ENCODE results near the gene ENO2. TPM values are rescaled to one million over a fixed set of nuclear protein-coding genes. Genes with fewer than 3 reads are reported as not detected.

Gene ENO2
- total RNA-seq, 5 donors from 2014 or later (not counting 1 experiment from before 2014, with no cell fraction given), result 87.2 to 176 (median 148) TPM

DNA sequence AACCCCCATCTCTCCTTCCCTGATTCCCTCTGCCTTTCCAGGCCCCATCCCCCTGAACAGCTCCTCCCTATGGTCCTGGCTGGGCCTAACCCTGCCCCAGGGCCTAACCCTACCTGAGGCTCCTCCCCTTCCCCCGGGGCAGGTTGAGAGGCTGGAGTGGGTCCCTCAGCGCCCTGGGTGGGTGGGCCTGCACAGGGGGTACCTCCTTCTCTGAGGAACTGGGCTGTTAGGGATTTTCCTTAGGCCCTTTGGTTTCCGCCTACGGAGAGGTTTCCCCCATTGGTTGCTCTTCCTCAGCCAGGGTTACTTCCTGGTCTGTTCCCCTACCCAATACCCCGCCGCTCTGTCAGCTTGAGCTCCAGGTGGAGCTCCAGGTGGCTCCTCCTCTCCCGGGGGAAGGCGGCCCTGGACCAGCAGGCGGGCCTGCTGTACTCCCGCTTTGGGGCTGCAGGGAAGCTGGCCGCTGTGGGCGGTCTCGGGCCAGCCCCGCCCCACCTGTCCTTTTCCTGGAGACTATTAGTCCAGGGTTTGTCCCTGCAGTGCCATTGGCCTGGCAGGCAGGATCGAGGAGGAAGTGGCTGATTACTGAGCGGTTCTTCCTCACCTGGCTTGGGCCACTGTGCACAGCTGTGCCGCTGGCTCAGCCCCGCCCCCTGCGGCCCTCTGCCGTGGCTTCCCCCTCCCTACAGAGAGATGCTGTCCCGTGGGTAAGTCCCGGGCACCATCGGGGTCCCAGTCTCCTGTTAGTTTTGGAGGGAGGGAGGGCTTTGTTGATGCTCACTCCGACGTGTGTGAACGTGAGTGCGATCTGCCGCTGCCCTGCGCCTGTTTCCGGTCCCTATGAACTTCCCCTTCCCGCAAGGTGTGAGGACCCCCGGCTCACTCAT, 31.9 kb downstream of the ENO2 start:
- DNase-seq, result peak in 21 of 35 experiments; percentile 31 to 76 (median 49)
- Histone ChIP-seq H3K9me3 (no peaks in the 10 kb centered on the region), H3K36me3 (ENCODE audit: control insufficient read depth in 2 of 2, extremely low read depth in 1 of 2, insufficient read depth in 1 of 2, low read length in 1 of 2) (peaks cover 0 to 7% of the 10 kb centered on the region in 2 donors), H3K4me3 (ENCODE audit: control insufficient read depth in 1 of 2, extremely low read depth in 1 of 2, low read length in 1 of 2) (peak overlapping the region; percentile 58 to 81), H3K27ac (ENCODE audit: low read length) (peak overlapping the region; percentile 97), H3K27me3 (replicated peaks in 1 of 2; ENCODE audit: control insufficient read depth in 2 of 2, extremely low read depth in 1 of 2, insufficient read depth in 2 of 2, low read length in 1 of 2) (no peaks in the 10 kb centered on the region), H3K4me1 (ENCODE audit: control insufficient read depth in 1 of 2, extremely low read depth in 1 of 2, insufficient read depth in 2 of 2, low read length in 2 of 2) (peaks cover 37 to 88% of the 10 kb centered on the region in 2 experiments)
- CTCF ChIA-PET, result interaction anchor here (0.5 to 8.2 kb wide), 9 partner anchors 13 to 412 kb away, joined by 3 to 126 read pairs (median 6); partner anchors contain the start of gene SPSB2 (in 1 of the 2)
- Mint-ChIP-seq H3K27ac (peak overlapping the region; percentile 97 to 100), H3K4me1 (peaks cover 78 to 82% (median 82%) of the 10 kb centered on the region in 3 donors), H3K4me3 (peak overlapping the region; percentile 77 to 91 (median 88)), H3K36me3 (no peaks in the 10 kb centered on the region), H3K27me3 (no peaks in the 10 kb centered on the region), H3K9me3 (no peaks in the 10 kb centered on the region)
- ATAC-seq (replicated peaks in 1 of 4), result peak; percentile 6 to 14 (median 11)
- POLR2A ChIA-PET, result interaction anchor here (0.5 to 3.2 kb wide), 4 partner anchors 11 to 41 kb away, joined by 3 to 22 read pairs (median 3); no protein-coding TSS in a partner anchor
- WGBS (ENCODE audit: insufficient coverage), result 13% methylated on average over 19 of the region's 32 CpGs

DNA sequence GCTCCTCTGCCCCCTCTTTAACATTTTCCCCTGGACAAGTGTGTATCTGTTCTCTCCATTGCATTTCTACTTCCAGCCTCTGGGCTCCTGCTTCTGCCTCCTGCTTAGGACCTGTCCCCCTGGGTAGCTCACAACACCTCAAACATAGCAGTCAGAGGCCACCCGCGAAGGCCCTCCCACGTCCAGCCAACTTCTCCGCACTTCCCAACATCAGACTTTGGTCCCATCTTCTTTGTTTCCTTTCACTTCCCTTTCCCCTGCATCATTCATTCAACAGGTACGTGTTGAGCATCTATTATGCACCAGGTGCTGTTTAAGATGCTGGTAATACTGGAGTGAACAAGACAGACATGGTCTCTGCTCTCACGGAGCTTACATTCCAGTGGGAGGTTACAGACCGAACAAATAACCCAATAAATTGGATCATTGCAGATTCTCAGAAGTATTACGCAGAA, 32.6 kb downstream of the ENO2 start:
- WGBS (ENCODE audit: insufficient coverage), result 36% methylated on average over 5 of the region's 8 CpGs
- H3K4me3 Mint-ChIP-seq, result peak overlapping the region; percentile 77 to 91 (median 88)
- H3K27me3 Mint-ChIP-seq, result no peaks in the 10 kb centered on the region
- DNase-seq (no peak), ATAC-seq (replicated peaks in 1 of 4) (no peak)
- H3K27ac Mint-ChIP-seq, result peak overlapping the region; percentile 97 to 100
- no peaks in the 10 kb centered on the region for H3K9me3 Mint-ChIP-seq
- no peaks in the 10 kb centered on the region for H3K36me3 Mint-ChIP-seq
- no peaks in the 10 kb centered on the region for H3K9me3 ChIP-seq
- H3K27me3 ChIP-seq (replicated peaks in 1 of 2; ENCODE audit: control insufficient read depth in 2 of 2, extremely low read depth in 1 of 2, insufficient read depth in 2 of 2, low read length in 1 of 2), result no peaks in the 10 kb centered on the region
- peak overlapping the region; percentile 97 for H3K27ac ChIP-seq (ENCODE audit: low read length)
- peaks cover 0 to 7% of the 10 kb centered on the region in 2 donors for H3K36me3 ChIP-seq (ENCODE audit: control insufficient read depth in 2 of 2, extremely low read depth in 1 of 2, insufficient read depth in 1 of 2, low read length in 1 of 2)
- peak overlapping the region; percentile 58 to 81 for H3K4me3 ChIP-seq (ENCODE audit: control insufficient read depth in 1 of 2, extremely low read depth in 1 of 2, low read length in 1 of 2)
- peaks cover 76 to 82% (median 82%) of the 10 kb centered on the region in 3 donors for H3K4me1 Mint-ChIP-seq
- H3K4me1 ChIP-seq (ENCODE audit: control insufficient read depth in 1 of 2, extremely low read depth in 1 of 2, insufficient read depth in 2 of 2, low read length in 2 of 2), result peaks cover 37 to 88% of the 10 kb centered on the region in 2 experiments
- ChIA-PET POLR2A (interaction anchor here (0.5 to 1.0 kb wide), 2 partner anchors 10 kb away, joined by 3 to 4 read pairs; no protein-coding TSS in a partner anchor), CTCF (interaction anchor here (0.9 to 8.2 kb wide), 7 partner anchors 13 to 162 kb away, joined by 3 to 126 read pairs (median 7); partner anchors contain the start of genes C1RL (in 1 of the 2) and SPSB2 (in 1 of the 2))

DNA sequence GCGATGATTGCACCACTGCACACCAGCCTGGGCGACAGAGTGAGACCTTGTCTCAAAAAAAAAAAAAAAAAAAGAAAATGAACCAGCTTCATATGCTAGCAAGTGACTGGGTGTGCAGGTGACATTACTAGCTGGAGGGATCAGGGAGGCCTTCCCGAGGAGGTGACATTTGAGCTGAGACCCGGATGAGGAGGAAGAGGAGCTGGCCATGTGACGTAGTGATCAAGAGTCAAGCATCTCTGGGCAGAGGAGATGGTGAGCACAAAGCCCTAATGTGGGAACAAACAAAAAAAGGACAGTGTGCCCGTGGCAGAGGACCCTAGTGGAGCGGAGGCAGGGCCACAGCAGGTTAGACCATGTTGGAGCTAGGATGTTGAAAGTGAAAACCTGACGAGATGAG, 33.2 kb downstream of the ENO2 start:
- Mint-ChIP-seq H3K4me1 (peaks cover 71 to 88% (median 78%) of the 10 kb centered on the region in 3 donors), H3K4me3 (peak overlapping the region; percentile 4 to 88 (median 43)), H3K36me3 (no peaks in the 10 kb centered on the region), H3K9me3 (no peaks in the 10 kb centered on the region), H3K27me3 (no peaks in the 10 kb centered on the region), H3K27ac (peak overlapping the region; percentile 97 to 100)
- CTCF ChIA-PET, result interaction anchor here (0.5 to 8.2 kb wide), 10 partner anchors 8 to 161 kb away, joined by 3 to 126 read pairs (median 6); partner anchors contain the start of gene C1RL (in 1 of the 2)
- no peaks in the 10 kb centered on the region for H3K9me3 ChIP-seq
- H3K36me3 ChIP-seq (ENCODE audit: control insufficient read depth in 2 of 2, extremely low read depth in 1 of 2, insufficient read depth in 1 of 2, low read length in 1 of 2), result peaks cover 0 to 7% of the 10 kb centered on the region in 2 donors
- H3K27me3 ChIP-seq (replicated peaks in 1 of 2; ENCODE audit: control insufficient read depth in 2 of 2, extremely low read depth in 1 of 2, insufficient read depth in 2 of 2, low read length in 1 of 2), result no peaks in the 10 kb centered on the region
- POLR2A ChIA-PET, result interaction anchor here in 1 of 2 donors (0.5 to 1.0 kb wide), 4 partner anchors 10 to 82 kb away, joined by 3 to 5 read pairs (median 4); no protein-coding TSS in a partner anchor
- WGBS (ENCODE audit: insufficient coverage), result 85% methylated on average over 5 of the region's 8 CpGs
- peaks cover 37 to 84% of the 10 kb centered on the region in 2 experiments for H3K4me1 ChIP-seq (ENCODE audit: control insufficient read depth in 1 of 2, extremely low read depth in 1 of 2, insufficient read depth in 2 of 2, low read length in 2 of 2)
- ATAC-seq (replicated peaks in 1 of 4) (no peak), DNase-seq (no peak)
- peak overlapping the region; percentile 97 for H3K27ac ChIP-seq (ENCODE audit: low read length)
- no peak overlapping the region for H3K4me3 ChIP-seq (ENCODE audit: control insufficient read depth in 1 of 2, extremely low read depth in 1 of 2, low read length in 1 of 2)

DNA sequence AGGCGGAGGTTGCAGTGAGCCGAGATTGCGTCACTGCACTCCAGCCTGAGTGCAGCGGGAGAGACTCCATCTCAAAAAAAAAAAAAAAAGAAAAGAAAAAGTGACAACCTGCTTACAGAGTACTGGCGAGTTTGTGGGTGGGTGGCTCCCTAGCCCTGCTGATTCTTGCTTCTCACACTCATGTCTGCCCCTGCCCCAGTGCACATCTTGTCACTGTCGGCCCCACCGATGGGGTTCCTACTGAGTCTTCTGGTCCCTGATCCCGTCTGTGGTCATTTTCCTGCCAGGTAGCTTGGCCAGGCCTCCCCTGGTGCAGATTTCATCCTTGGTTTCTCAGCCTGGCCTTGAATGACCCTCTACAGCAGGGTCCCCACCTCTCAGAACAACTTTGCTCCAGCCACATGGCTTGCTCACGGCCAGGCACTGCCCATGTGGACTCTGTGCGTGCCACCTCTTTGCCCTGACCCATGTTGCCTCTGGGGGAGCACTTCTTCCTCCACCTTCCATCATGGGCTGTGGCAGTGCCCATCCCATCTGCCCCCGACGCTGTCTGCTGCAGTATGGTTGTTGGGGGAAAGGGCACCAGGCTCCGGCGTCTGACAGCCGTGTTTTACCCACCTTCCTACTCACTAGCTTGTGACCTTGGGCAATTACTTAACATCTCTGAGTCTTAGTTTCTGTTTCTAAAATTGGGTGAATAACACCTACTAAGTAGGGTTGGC, 34.7 kb downstream of the ENO2 start:
- WGBS (ENCODE audit: insufficient coverage), result 46% methylated on average over 4 of the region's 15 CpGs
- CTCF ChIA-PET, result interaction anchor here (0.7 to 8.2 kb wide), 12 partner anchors 8 to 160 kb away, joined by 3 to 58 read pairs (median 5); partner anchors contain the start of gene C1RL (in 1 of the 2)
- peak overlapping the region; percentile 51 to 88 (median 71) for H3K4me3 Mint-ChIP-seq
- Histone ChIP-seq H3K4me3 (ENCODE audit: control insufficient read depth in 1 of 2, extremely low read depth in 1 of 2, low read length in 1 of 2) (peak overlapping the region in 1 of 2 donors; percentile 28), H3K27ac (ENCODE audit: low read length) (peak overlapping the region; percentile 97), H3K9me3 (no peaks in the 10 kb centered on the region), H3K4me1 (ENCODE audit: control insufficient read depth in 1 of 2, extremely low read depth in 1 of 2, insufficient read depth in 2 of 2, low read length in 2 of 2) (peaks cover 39 to 86% of the 10 kb centered on the region in 2 experiments), H3K27me3 (replicated peaks in 1 of 2; ENCODE audit: control insufficient read depth in 2 of 2, extremely low read depth in 1 of 2, insufficient read depth in 2 of 2, low read length in 1 of 2) (no peaks in the 10 kb centered on the region), H3K36me3 (ENCODE audit: control insufficient read depth in 2 of 2, extremely low read depth in 1 of 2, insufficient read depth in 1 of 2, low read length in 1 of 2) (peaks cover 0 to 7% of the 10 kb centered on the region in 2 donors)
- H3K9me3 Mint-ChIP-seq, result no peaks in the 10 kb centered on the region
- H3K27ac Mint-ChIP-seq, result peak overlapping the region; percentile 97 to 100
- H3K27me3 Mint-ChIP-seq, result no peaks in the 10 kb centered on the region
- peaks cover 2% of the 10 kb centered on the region for H3K36me3 Mint-ChIP-seq
- H3K4me1 Mint-ChIP-seq, result peaks cover 75 to 87% (median 82%) of the 10 kb centered on the region in 3 donors
- no peak for ATAC-seq (replicated peaks in 1 of 4)
- POLR2A ChIA-PET, result interaction anchor here in 1 of 2 donors (0.7 kb wide), 1 partner anchor 95 kb away, joined by 9 read pairs; no protein-coding TSS in a partner anchor
- peak in 3 of 35 experiments; percentile 34 to 64 (median 48) for DNase-seq

DNA sequence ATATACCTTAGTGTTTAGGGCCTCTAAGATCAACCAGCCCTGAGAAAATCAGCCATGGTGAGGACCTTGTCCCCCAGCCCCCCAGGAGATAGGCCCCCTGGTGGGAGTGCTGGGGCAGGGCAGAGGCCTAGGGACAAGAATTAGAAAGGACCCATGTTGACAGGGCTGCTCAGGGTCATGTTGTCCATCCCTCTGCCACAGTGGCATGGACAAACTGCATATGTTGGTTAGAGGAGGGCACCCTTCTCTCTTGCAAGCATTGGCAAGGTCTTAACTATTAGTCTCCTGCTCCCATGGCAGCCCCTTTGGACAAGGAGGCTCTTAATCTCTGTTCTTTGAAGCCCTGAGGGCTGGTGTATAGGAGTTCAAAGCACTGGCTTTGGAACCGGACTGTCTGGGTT, 36.0 kb downstream of the ENO2 start:
- no peaks in the 10 kb centered on the region for H3K27me3 ChIP-seq (replicated peaks in 1 of 2; ENCODE audit: control insufficient read depth in 2 of 2, extremely low read depth in 1 of 2, insufficient read depth in 2 of 2, low read length in 1 of 2)
- peak in 2 of 35 experiments; percentile 44 to 60 for DNase-seq
- ChIA-PET POLR2A (no interaction called here), CTCF (interaction anchor here (0.8 to 8.2 kb wide), 6 partner anchors 10 to 18 kb away, joined by 3 to 58 read pairs (median 8); no protein-coding TSS in a partner anchor)
- peak overlapping the region; percentile 97 to 100 for H3K27ac Mint-ChIP-seq
- no peaks in the 10 kb centered on the region for H3K9me3 Mint-ChIP-seq
- peaks cover 46 to 86% of the 10 kb centered on the region in 2 experiments for H3K4me1 ChIP-seq (ENCODE audit: control insufficient read depth in 1 of 2, extremely low read depth in 1 of 2, insufficient read depth in 2 of 2, low read length in 2 of 2)
- no peaks in the 10 kb centered on the region for H3K9me3 ChIP-seq
- H3K36me3 Mint-ChIP-seq, result peaks cover 9% of the 10 kb centered on the region
- H3K36me3 ChIP-seq (ENCODE audit: control insufficient read depth in 2 of 2, extremely low read depth in 1 of 2, insufficient read depth in 1 of 2, low read length in 1 of 2), result peaks cover 3 to 17% of the 10 kb centered on the region in 2 donors
- peak overlapping the region; percentile 97 for H3K27ac ChIP-seq (ENCODE audit: low read length)
- WGBS (ENCODE audit: insufficient coverage), result 13% methylated on average over 1 of the region's 1 CpG
- no peak for ATAC-seq (replicated peaks in 1 of 4)
- peak overlapping the region; percentile 29 to 90 for H3K4me3 ChIP-seq (ENCODE audit: control insufficient read depth in 1 of 2, extremely low read depth in 1 of 2, low read length in 1 of 2)
- peak overlapping the region; percentile 88 to 98 (median 91) for H3K4me3 Mint-ChIP-seq
- H3K27me3 Mint-ChIP-seq, result no peaks in the 10 kb centered on the region
- H3K4me1 Mint-ChIP-seq, result peaks cover 79 to 86% (median 85%) of the 10 kb centered on the region in 3 donors

All from T-cell (primary cell).